ENCODE measurements around the gene STARD9.

The STARD9 gene

GRCh38 chr15:42612367-42612912 is 37.0 kb downstream of the STARD9 start:
- no peak for DNase-seq (ENCODE audit: low read depth)
- TF ChIP-seq MAX (IDR thresholded peaks at IDR 0.05; ENCODE audit: low read depth, low read length) (no peak), POLR2A (IDR thresholded peaks at IDR 0.05; ENCODE audit: extremely low read depth, insufficient read length) (no peak), CTCF (IDR thresholded peaks at IDR 0.05; ENCODE audit: low read depth, low read length) (no peak), MYC (IDR thresholded peaks at IDR 0.05; ENCODE audit: low read depth, low read length) (no peak)
- no peak overlapping the region for H3K4me3 ChIP-seq (ENCODE audit: low read depth, low read length)

- no peak overlapping the region for H3K4me3 ChIP-seq (ENCODE audit: low read depth, low read length)
- DNase-seq (ENCODE audit: low read depth): no peak
- TF ChIP-seq POLR2A (IDR thresholded peaks at IDR 0.05; ENCODE audit: extremely low read depth, insufficient read length) (no peak), MAX (IDR thresholded peaks at IDR 0.05; ENCODE audit: low read depth, low read length) (no peak), MYC (IDR thresholded peaks at IDR 0.05; ENCODE audit: low read depth, low read length) (no peak), CTCF (IDR thresholded peaks at IDR 0.05; ENCODE audit: low read depth, low read length) (no peak)
Measured at GRCh38 chr15:42616107-42616506, 40.7 kb downstream of the STARD9 start.

GRCh38 chr15:42619656-42620371 is 44.4 kb downstream of the STARD9 start:
- H3K4me3 ChIP-seq (ENCODE audit: low read depth, low read length): no peak overlapping the region
- TF ChIP-seq MAX (IDR thresholded peaks at IDR 0.05; ENCODE audit: low read depth, low read length): no peak
- TF ChIP-seq MYC (IDR thresholded peaks at IDR 0.05; ENCODE audit: low read depth, low read length): no peak
- TF ChIP-seq POLR2A (IDR thresholded peaks at IDR 0.05; ENCODE audit: extremely low read depth, insufficient read length): no peak
- DNase-seq (ENCODE audit: low read depth): peak; percentile 42

GRCh38 chr15:42621386-42621785 is 46.0 kb downstream of the STARD9 start:
- DNase-seq (ENCODE audit: low read depth): no peak
- no peak overlapping the region for H3K4me3 ChIP-seq (ENCODE audit: low read depth, low read length)
- no peak for TF ChIP-seq CTCF (IDR thresholded peaks at IDR 0.05; ENCODE audit: low read depth, low read length)

GRCh38 chr15:42621996-42622925 is 46.9 kb downstream of the STARD9 start:
- TF ChIP-seq POLR2A (IDR thresholded peaks at IDR 0.05; ENCODE audit: extremely low read depth, insufficient read length) (no peak), MAX (IDR thresholded peaks at IDR 0.05; ENCODE audit: low read depth, low read length) (no peak), MYC (IDR thresholded peaks at IDR 0.05; ENCODE audit: low read depth, low read length) (no peak), CTCF (IDR thresholded peaks at IDR 0.05; ENCODE audit: low read depth, low read length) (no peak)
- no peak for DNase-seq (ENCODE audit: low read depth)
- H3K4me3 ChIP-seq (ENCODE audit: low read depth, low read length): no peak overlapping the region

- DNase-seq (ENCODE audit: low read depth): no peak
- H3K4me3 ChIP-seq (ENCODE audit: low read depth, low read length): no peak overlapping the region
- TF ChIP-seq CTCF (IDR thresholded peaks at IDR 0.05; ENCODE audit: low read depth, low read length) (no peak), MAX (IDR thresholded peaks at IDR 0.05; ENCODE audit: low read depth, low read length) (no peak), MYC (IDR thresholded peaks at IDR 0.05; ENCODE audit: low read depth, low read length) (no peak)
Measured at GRCh38 chr15:42623951-42624350, 48.5 kb downstream of the STARD9 start.
